ENCODE data around the gene SIK3. TPM values are rescaled to one million over a fixed set of nuclear protein-coding genes. Genes with fewer than 3 reads are reported as not detected.

Gene SIK3
- polyA plus RNA-seq, 1 experiment = 7.3 TPM

GRCh38 chr11:116800610-116801009, 297.6 kb downstream of the SIK3 start:
- CTCF ChIA-PET = interaction anchor here (0.9 to 1.3 kb wide), 4 partner anchors 9 to 29 kb away, joined by 3 to 5 read pairs (median 4); partner anchors contain the start of genes APOA5 and APOC3
- H3K36me3 ChIP-seq (ENCODE audit: control insufficient read depth, insufficient read depth, low read length) = no peaks in the 10 kb centered on the region
- H3K4me3 ChIP-seq (ENCODE audit: low read depth, low read length) = no peak overlapping the region
- peaks cover 2% of the 10 kb centered on the region for H3K27me3 ChIP-seq (ENCODE audit: control insufficient read depth, insufficient read depth, low read length)
- no peak for TF ChIP-seq CTCF (IDR thresholded peaks at IDR 0.05; ENCODE audit: insufficient read depth, low read depth, low read length)
- no peak for DNase-seq (ENCODE audit: low read depth)
- POLR2A ChIA-PET = no interaction called here

GRCh38 chr11:116798368-116798767, 299.9 kb downstream of the SIK3 start:
- POLR2A ChIA-PET = no interaction called here
- no peak for TF ChIP-seq CTCF (IDR thresholded peaks at IDR 0.05; ENCODE audit: insufficient read depth, low read depth, low read length)
- CTCF ChIA-PET = interaction anchor here (1.6 kb wide), 1 partner anchor 11 kb away, joined by 3 read pairs; the partner anchor contains the start of gene ZPR1

GRCh38 chr11:116797816-116798215, 300.4 kb downstream of the SIK3 start:
- no peak for TF ChIP-seq CTCF (IDR thresholded peaks at IDR 0.05; ENCODE audit: insufficient read depth, low read depth, low read length)
- peaks cover 2% of the 10 kb centered on the region for H3K27me3 ChIP-seq (ENCODE audit: control insufficient read depth, insufficient read depth, low read length)
- no peak overlapping the region for H3K4me3 ChIP-seq (ENCODE audit: low read depth, low read length)
- no peak for DNase-seq (ENCODE audit: low read depth)
- CTCF ChIA-PET = interaction anchor here (1.6 kb wide), 1 partner anchor 10 kb away, joined by 3 read pairs; the partner anchor contains the start of gene ZPR1
- H3K36me3 ChIP-seq (ENCODE audit: control insufficient read depth, insufficient read depth, low read length) = no peaks in the 10 kb centered on the region
- POLR2A ChIA-PET = no interaction called here

More at GRCh38 chr11:116798368-116798767, 299.9 kb downstream of the SIK3 start:
- H3K36me3 ChIP-seq (ENCODE audit: control insufficient read depth, insufficient read depth, low read length) = no peaks in the 10 kb centered on the region
- no peak for DNase-seq (ENCODE audit: low read depth)
- H3K27me3 ChIP-seq (ENCODE audit: control insufficient read depth, insufficient read depth, low read length) = peaks cover 2% of the 10 kb centered on the region
- no peak overlapping the region for H3K4me3 ChIP-seq (ENCODE audit: low read depth, low read length)

GRCh38 chr11:116796548-116796947, 301.7 kb downstream of the SIK3 start:
- ChIA-PET CTCF (interaction anchor here (2.2 kb wide), 1 partner anchor 9 kb away, joined by 5 read pairs; the partner anchor contains the start of gene ZPR1), POLR2A (no interaction called here)
- no peak for DNase-seq (ENCODE audit: low read depth)
- Histone ChIP-seq H3K27me3 (ENCODE audit: control insufficient read depth, insufficient read depth, low read length) (peaks cover 2% of the 10 kb centered on the region), H3K4me3 (ENCODE audit: low read depth, low read length) (no peak overlapping the region), H3K36me3 (ENCODE audit: control insufficient read depth, insufficient read depth, low read length) (no peaks in the 10 kb centered on the region)
- no peak for TF ChIP-seq CTCF (IDR thresholded peaks at IDR 0.05; ENCODE audit: insufficient read depth, low read depth, low read length)

- Histone ChIP-seq H3K36me3 (ENCODE audit: control insufficient read depth, insufficient read depth, low read length) (no peaks in the 10 kb centered on the region), H3K4me3 (ENCODE audit: low read depth, low read length) (no peak overlapping the region), H3K27me3 (ENCODE audit: control insufficient read depth, insufficient read depth, low read length) (peaks cover 2% of the 10 kb centered on the region)
- DNase-seq (ENCODE audit: low read depth) = no peak
- POLR2A ChIA-PET = no interaction called here
- CTCF ChIA-PET = interaction anchor here (1.0 to 9.6 kb wide), 3 partner anchors 8 to 312 kb away, joined by 3 to 165 read pairs (median 5); partner anchors contain the start of gene ZPR1
- TF ChIP-seq CTCF (IDR thresholded peaks at IDR 0.05; ENCODE audit: insufficient read depth, low read depth, low read length) = no peak
Observed at GRCh38 chr11:116794851-116795250, 303.4 kb downstream of the SIK3 start.

Measured in BJ (cell line).